ENCODE data around the gene LIPM. TPM values are rescaled to one million over a fixed set of nuclear protein-coding genes. Genes with fewer than 3 reads are reported as not detected.
"Not testable (repeated sequence)": the region's sequence is repeated elsewhere in the genome, so short reads cannot be mapped to it uniquely, and the experiment has no call there.

LIPM gene
- polyA plus RNA-seq, 4 donors, result 0.13 TPM; not detected in 3

DNA sequence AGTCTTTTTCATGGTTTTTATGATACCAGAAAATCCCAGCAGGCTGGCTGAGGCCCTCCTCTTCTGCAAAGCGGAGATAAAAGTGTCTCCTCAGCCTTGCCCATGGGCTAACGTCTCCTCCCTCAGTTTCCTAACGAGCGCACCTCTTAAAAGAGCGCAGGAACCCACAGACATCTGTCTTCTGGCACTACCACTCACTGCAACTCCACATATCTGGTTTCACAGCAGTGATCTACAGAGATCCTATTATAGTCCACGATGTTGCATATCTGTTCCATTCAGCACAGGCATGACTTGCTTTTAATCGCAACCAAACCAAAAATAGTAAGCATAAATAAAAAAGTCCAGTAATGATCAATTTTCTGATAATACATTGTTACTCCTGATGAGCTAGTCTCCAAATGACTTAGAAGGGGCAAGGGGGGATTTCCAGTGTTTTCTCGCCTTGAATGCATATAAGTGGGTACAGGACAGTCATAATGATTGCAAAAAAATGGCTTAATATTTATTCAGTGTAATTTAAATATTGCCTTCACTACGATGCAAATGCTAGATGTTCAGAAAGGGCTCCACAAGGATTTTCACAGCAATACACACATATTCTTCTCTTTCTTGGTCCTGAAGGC, 28.2 kb downstream of the LIPM start:
- H3K9me3 ChIP-seq (ENCODE audit: control insufficient read depth in 2 of 2, insufficient read depth in 1 of 2, low read depth in 1 of 2, low read length in 1 of 2), result no peaks in the 10 kb centered on the region
- DNase-seq (no peak), FAIRE-seq (no peak)
- WGBS, 3 donors, result 74 to 87% (median 80%) methylated on average over 9 of the region's 9 CpGs
- H3K27me3 ChIP-seq (ENCODE audit: control insufficient read depth in 3 of 3, insufficient read depth in 3 of 3, low read length in 3 of 3), result no peaks in the 10 kb centered on the region
- H3K4me1 ChIP-seq (ENCODE audit: control insufficient read depth in 3 of 3, insufficient read depth in 2 of 3, low read depth in 1 of 3, low read length in 2 of 3), result no peaks in the 10 kb centered on the region
- H3K4me3 ChIP-seq (ENCODE audit: low read depth in 1 of 3, low read length in 3 of 3), result no peak overlapping the region
- no peaks in the 10 kb centered on the region for H3K36me3 ChIP-seq (ENCODE audit: control insufficient read depth in 3 of 3, insufficient read depth in 2 of 3, low read depth in 1 of 3, low read length in 3 of 3)
- H3K27ac ChIP-seq (ENCODE audit: low read depth in 1 of 3, low read length in 2 of 3), result no peak overlapping the region

DNA sequence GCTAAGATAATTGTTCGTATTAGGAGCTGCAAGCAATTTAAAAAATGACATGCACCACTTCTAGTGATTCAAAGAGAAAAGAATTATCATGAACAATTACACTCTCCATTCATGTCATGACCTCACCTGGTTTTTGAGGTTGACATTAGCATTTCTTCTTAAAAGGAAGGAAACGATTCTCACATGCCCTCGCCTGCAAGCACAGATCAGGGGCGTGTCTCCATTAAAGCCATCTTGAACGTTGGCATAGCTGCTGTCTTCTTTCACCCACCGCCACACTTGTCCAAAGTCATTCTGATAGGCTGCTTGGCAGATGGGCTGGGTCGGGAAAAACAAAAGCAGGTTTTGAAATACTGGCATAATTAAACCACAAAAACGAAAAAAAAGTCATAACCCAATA, 29.2 kb downstream of the LIPM start:
- WGBS, 3 donors, result 66 to 85% (median 73%) methylated on average over 8 of the region's 8 CpGs
- FAIRE-seq (no peak), DNase-seq (peak in 1 of 2 donors; percentile 31)
- Histone ChIP-seq H3K27me3 (ENCODE audit: control insufficient read depth in 3 of 3, insufficient read depth in 3 of 3, low read length in 3 of 3) (no peaks in the 10 kb centered on the region), H3K9me3 (ENCODE audit: control insufficient read depth in 2 of 2, insufficient read depth in 1 of 2, low read depth in 1 of 2, low read length in 1 of 2) (no peaks in the 10 kb centered on the region), H3K4me1 (ENCODE audit: control insufficient read depth in 3 of 3, insufficient read depth in 2 of 3, low read depth in 1 of 3, low read length in 2 of 3) (no peaks in the 10 kb centered on the region), H3K36me3 (ENCODE audit: control insufficient read depth in 3 of 3, insufficient read depth in 2 of 3, low read depth in 1 of 3, low read length in 3 of 3) (no peaks in the 10 kb centered on the region), H3K4me3 (ENCODE audit: low read depth in 1 of 3, low read length in 3 of 3) (no peak overlapping the region), H3K27ac (ENCODE audit: low read depth in 1 of 3, low read length in 2 of 3) (no peak overlapping the region)

DNA sequence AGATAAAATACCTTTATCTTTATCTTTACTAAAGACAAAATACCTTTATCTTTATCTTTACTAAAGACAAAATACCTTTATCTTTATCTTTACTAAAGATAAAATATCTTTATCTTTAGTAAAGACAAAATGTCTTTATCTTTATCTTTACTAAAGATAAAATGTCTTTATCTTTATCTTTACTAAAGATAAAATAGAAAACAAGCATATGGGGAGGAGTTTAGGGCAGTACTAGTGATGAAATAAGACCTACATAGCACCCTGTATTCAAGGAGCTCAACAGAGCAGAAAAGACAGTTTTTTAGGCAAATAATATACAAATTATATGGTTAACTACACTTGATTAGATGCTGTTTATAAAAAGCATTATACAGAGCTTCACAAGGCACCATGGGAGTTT, 29.8 kb downstream of the LIPM start:
- no peak for FAIRE-seq
- Histone ChIP-seq H3K4me3 (ENCODE audit: low read depth in 1 of 3, low read length in 3 of 3) (no peak overlapping the region), H3K36me3 (ENCODE audit: control insufficient read depth in 3 of 3, insufficient read depth in 2 of 3, low read depth in 1 of 3, low read length in 3 of 3) (no peaks in the 10 kb centered on the region), H3K9me3 (ENCODE audit: control insufficient read depth in 2 of 2, insufficient read depth in 1 of 2, low read depth in 1 of 2, low read length in 1 of 2) (no peaks in the 10 kb centered on the region), H3K27me3 (ENCODE audit: control insufficient read depth in 3 of 3, insufficient read depth in 3 of 3, low read length in 3 of 3) (no peaks in the 10 kb centered on the region), H3K4me1 (ENCODE audit: control insufficient read depth in 3 of 3, insufficient read depth in 2 of 3, low read depth in 1 of 3, low read length in 2 of 3) (no peaks in the 10 kb centered on the region), H3K27ac (ENCODE audit: low read depth in 1 of 3, low read length in 2 of 3) (no peak overlapping the region)
- no peak for DNase-seq

DNA sequence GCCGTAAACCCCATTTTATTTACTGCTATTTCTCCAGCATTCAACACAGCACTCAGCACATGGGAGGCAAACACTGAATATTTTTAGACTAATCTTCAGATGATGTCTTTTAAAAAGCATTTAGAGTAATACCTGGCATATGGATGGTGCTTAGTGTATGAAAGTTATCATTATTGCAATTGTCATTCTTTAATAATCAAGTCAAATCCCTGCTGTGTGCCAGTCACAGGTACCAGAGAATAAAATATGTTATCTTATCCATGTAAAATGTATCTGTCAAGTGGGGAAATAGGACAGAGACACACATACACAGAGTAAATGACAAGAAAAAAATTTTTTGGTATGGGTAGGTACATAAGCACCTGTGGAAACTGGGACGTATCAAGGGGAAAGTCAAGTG, 30.6 kb downstream of the LIPM start:
- H3K9me3 ChIP-seq (ENCODE audit: control insufficient read depth in 2 of 2, insufficient read depth in 1 of 2, low read depth in 1 of 2, low read length in 1 of 2), result no peaks in the 10 kb centered on the region
- FAIRE-seq (no peak), DNase-seq (no peak)
- H3K27me3 ChIP-seq (ENCODE audit: control insufficient read depth in 3 of 3, insufficient read depth in 3 of 3, low read length in 3 of 3), result no peaks in the 10 kb centered on the region
- H3K4me1 ChIP-seq (ENCODE audit: control insufficient read depth in 3 of 3, insufficient read depth in 2 of 3, low read depth in 1 of 3, low read length in 2 of 3), result no peaks in the 10 kb centered on the region
- no peak overlapping the region for H3K4me3 ChIP-seq (ENCODE audit: low read depth in 1 of 3, low read length in 3 of 3)
- 94 to 98% (median 96%) methylated on average over 2 of the region's 2 CpGs for WGBS, 3 donors
- H3K27ac ChIP-seq (ENCODE audit: low read depth in 1 of 3, low read length in 2 of 3), result no peak overlapping the region
- H3K36me3 ChIP-seq (ENCODE audit: control insufficient read depth in 3 of 3, insufficient read depth in 2 of 3, low read depth in 1 of 3, low read length in 3 of 3), result no peaks in the 10 kb centered on the region

DNA sequence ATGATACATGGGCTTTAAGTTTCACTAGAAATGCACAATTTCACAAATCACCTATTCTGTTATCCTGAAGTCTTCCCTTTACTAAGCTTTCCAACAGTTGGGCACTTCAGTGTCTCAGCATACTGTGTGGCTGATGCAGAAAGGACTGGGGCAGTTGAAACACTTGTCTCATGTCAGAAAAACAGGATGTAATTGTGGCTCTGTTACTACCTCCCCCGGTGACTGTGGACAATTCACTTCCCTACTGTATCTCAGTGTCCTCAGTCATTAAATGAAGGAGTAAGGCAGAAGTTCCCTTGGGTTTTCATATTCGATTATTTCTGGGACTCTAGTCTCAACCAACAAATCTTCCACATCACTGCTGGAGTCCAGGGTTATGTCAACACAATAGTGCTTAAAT, 31.2 kb downstream of the LIPM start:
- no peak for DNase-seq
- Histone ChIP-seq H3K27ac (ENCODE audit: low read depth in 1 of 3, low read length in 2 of 3) (no peak overlapping the region), H3K27me3 (ENCODE audit: control insufficient read depth in 3 of 3, insufficient read depth in 3 of 3, low read length in 3 of 3) (no peaks in the 10 kb centered on the region), H3K9me3 (ENCODE audit: control insufficient read depth in 2 of 2, insufficient read depth in 1 of 2, low read depth in 1 of 2, low read length in 1 of 2) (no peaks in the 10 kb centered on the region), H3K4me3 (ENCODE audit: low read depth in 1 of 3, low read length in 3 of 3) (no peak overlapping the region), H3K4me1 (ENCODE audit: control insufficient read depth in 3 of 3, insufficient read depth in 2 of 3, low read depth in 1 of 3, low read length in 2 of 3) (peaks cover 0 to 3% (median 0%) of the 10 kb centered on the region in 3 donors), H3K36me3 (ENCODE audit: control insufficient read depth in 3 of 3, insufficient read depth in 2 of 3, low read depth in 1 of 3, low read length in 3 of 3) (no peaks in the 10 kb centered on the region)
- no peak for FAIRE-seq
- WGBS, 3 donors, result 44 to 61% (median 59%) methylated on average over 2 of the region's 2 CpGs

DNA sequence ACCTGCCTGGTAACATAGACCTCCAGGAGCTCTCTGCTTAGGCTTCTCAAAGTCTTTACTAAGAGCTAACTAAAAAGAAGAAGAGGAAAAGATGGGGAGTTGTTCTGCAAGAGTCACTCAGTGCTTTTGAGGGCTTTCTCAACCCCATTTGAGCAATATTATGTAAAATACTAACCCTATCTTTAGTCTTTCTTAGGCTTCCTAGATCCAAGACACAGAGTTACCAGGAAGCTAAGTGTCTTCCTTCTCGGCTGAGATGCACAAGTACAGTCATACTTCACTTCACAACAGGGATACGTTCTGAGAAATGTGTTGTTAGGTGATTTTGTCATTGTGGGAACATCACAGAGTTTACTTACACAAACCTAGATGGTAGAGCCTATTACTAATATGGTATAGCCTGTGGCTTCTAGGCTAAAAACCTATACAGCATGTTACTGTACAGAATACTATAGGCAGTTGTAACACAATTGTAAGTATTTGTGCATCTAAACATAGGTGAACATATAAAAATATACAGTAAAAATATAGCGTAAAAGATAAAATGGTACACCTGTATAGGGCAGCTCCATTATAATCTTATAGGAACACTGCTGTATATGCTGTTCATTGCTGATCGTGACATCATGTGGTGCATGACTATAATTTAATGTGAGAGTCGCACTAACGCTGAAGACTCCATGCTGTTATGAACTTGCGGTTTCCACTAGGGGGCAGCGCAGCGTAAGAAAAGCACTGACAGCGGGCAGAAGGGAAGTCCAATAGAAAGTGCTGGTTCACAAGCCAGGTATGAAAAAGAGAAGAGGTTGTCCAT, 32.8 kb downstream of the LIPM start:
- Histone ChIP-seq H3K4me1 (ENCODE audit: control insufficient read depth in 3 of 3, insufficient read depth in 2 of 3, low read depth in 1 of 3, low read length in 2 of 3) (peaks cover 0 to 7% (median 3%) of the 10 kb centered on the region in 3 donors), H3K4me3 (ENCODE audit: low read depth in 1 of 3, low read length in 3 of 3) (no peak overlapping the region), H3K27me3 (ENCODE audit: control insufficient read depth in 3 of 3, insufficient read depth in 3 of 3, low read length in 3 of 3) (no peaks in the 10 kb centered on the region), H3K9me3 (ENCODE audit: control insufficient read depth in 2 of 2, insufficient read depth in 1 of 2, low read depth in 1 of 2, low read length in 1 of 2) (no peaks in the 10 kb centered on the region), H3K27ac (ENCODE audit: low read depth in 1 of 3, low read length in 2 of 3) (no peak overlapping the region), H3K36me3 (ENCODE audit: control insufficient read depth in 3 of 3, insufficient read depth in 2 of 3, low read depth in 1 of 3, low read length in 3 of 3) (no peaks in the 10 kb centered on the region)
- peak; percentile 93 to 94 for DNase-seq
- WGBS, 3 donors, result 16 to 20% (median 17%) methylated on average over 10 of the region's 10 CpGs
- FAIRE-seq, result no peak

DNA sequence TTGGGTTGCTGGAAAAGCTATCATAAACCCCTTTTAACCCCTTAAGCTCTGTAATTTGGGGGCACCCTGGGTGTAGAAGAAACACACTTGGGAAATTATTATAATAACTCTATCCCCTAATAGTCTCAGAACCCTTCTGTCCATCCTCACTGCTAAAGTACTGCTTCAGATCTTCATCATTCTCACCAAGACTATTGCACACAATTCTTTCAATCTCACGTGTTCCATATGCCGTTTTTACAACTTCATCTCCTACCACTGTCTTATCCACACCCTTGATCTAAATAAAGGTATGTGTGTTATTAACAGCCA, 33.3 kb downstream of the LIPM start:
- Histone ChIP-seq H3K36me3 (ENCODE audit: control insufficient read depth in 3 of 3, insufficient read depth in 2 of 3, low read depth in 1 of 3, low read length in 3 of 3) (no peaks in the 10 kb centered on the region), H3K27ac (ENCODE audit: low read depth in 1 of 3, low read length in 2 of 3) (no peak overlapping the region), H3K4me3 (ENCODE audit: low read depth in 1 of 3, low read length in 3 of 3) (no peak overlapping the region), H3K27me3 (ENCODE audit: control insufficient read depth in 3 of 3, insufficient read depth in 3 of 3, low read length in 3 of 3) (no peaks in the 10 kb centered on the region), H3K4me1 (ENCODE audit: control insufficient read depth in 3 of 3, insufficient read depth in 2 of 3, low read depth in 1 of 3, low read length in 2 of 3) (peaks cover 0 to 12% (median 3%) of the 10 kb centered on the region in 3 donors), H3K9me3 (ENCODE audit: control insufficient read depth in 2 of 2, insufficient read depth in 1 of 2, low read depth in 1 of 2, low read length in 1 of 2) (no peaks in the 10 kb centered on the region)
- DNase-seq (no peak), FAIRE-seq (no peak)
- WGBS, 3 donors, result 3 to 19% (median 15%) methylated on average over 2 of the region's 2 CpGs

DNA sequence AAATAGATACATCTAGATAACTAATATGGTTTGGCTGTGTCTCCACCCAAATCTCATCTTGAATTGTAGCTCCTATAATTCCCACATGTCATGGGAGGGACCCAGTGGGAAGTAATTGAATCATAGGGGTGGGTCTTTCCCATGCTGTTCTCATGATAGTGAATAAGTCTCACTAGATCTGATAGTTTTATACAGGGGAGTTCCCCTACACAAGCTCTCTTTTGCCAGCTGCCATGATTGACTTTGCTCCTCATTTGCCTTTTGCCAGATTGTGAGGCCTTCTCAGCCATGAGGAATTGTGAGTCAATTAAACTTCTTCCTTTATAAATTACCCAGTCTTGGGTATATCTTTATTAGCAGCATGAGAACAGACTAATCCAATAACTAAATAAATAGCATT, 35.1 kb downstream of the LIPM start:
- H3K4me3 ChIP-seq (ENCODE audit: low read depth in 1 of 3, low read length in 3 of 3); H3K27ac ChIP-seq (ENCODE audit: low read depth in 1 of 3, low read length in 2 of 3); H3K36me3 ChIP-seq (ENCODE audit: control insufficient read depth in 3 of 3, insufficient read depth in 2 of 3, low read depth in 1 of 3, low read length in 3 of 3); H3K27me3 ChIP-seq (ENCODE audit: control insufficient read depth in 3 of 3, insufficient read depth in 3 of 3, low read length in 3 of 3); FAIRE-seq; H3K9me3 ChIP-seq (ENCODE audit: control insufficient read depth in 2 of 2, insufficient read depth in 1 of 2, low read depth in 1 of 2, low read length in 1 of 2): not testable (repeated sequence)
- H3K4me1 ChIP-seq (ENCODE audit: control insufficient read depth in 3 of 3, insufficient read depth in 2 of 3, low read depth in 1 of 3, low read length in 2 of 3), result peaks cover 0 to 16% (median 7%) of the 10 kb centered on the region in 3 donors
- DNase-seq, result peak in 1 of 2 donors; percentile 37

Data from small intestine (tissue), 7 donors.